Keratinocyte (primary cell): ENCODE measurements around the gene CCDC87. TPM values are rescaled to one million over a fixed set of nuclear protein-coding genes. Genes with fewer than 3 reads are reported as not detected.

Source experiments
- DNase-seq: peaks from one replicate; pipeline ENCODE4 v3.0.0-alpha.2; 2011; ENCODE audit warnings: low read depth, missing footprints, low spot score
- FAIRE-seq: peaks from 2 replicates; lab custom pipeline; 2011; peaks lifted over from hg19 to GRCh38; lab: Jason Lieb, UNC
- H2AFZ ChIP-seq: 2 replicates; pipeline ENCODE4 v1.6.0; 2012; ENCODE audit warnings: low read length, control low read depth, inconsistent platforms; ENCODE audit not compliant: control insufficient read depth
- H3K27ac ChIP-seq: 2 replicates; pipeline ENCODE4 v1.5.1; 2011; ENCODE audit warnings: low read length; ENCODE audit not compliant: control insufficient read depth, insufficient read depth
- H3K27me3 ChIP-seq: 3 replicates; pipeline ENCODE4 v1.6.0; 2011; ENCODE audit warnings: low read length; ENCODE audit not compliant: control insufficient read depth, insufficient read depth; ENCODE audit errors: extremely low read depth
- H3K36me3 ChIP-seq, 2 experiments: 2 replicates in 1 of 2; 3 replicates in 1 of 2; pipeline ENCODE4 v1.5.1; 2011; ENCODE audit warnings: low read length in 2 of 2, mild to moderate bottlenecking in 1 of 2; ENCODE audit not compliant: control insufficient read depth in 2 of 2, insufficient read depth in 2 of 2; ENCODE audit errors: extremely low read depth in 1 of 2
- H3K4me1 ChIP-seq: 3 replicates; pipeline ENCODE4 v1.5.1; 2011; ENCODE audit warnings: low read length; ENCODE audit not compliant: control insufficient read depth, insufficient read depth; ENCODE audit errors: extremely low read depth
- H3K4me2 ChIP-seq: 3 replicates; pipeline ENCODE4 v1.6.0; 2011; ENCODE audit warnings: low read depth, low read length; ENCODE audit not compliant: control insufficient read depth, insufficient read depth; ENCODE audit errors: extremely low read depth
- H3K4me3 ChIP-seq, 3 experiments: fragments of 200-600 bp in 1 of 3; sonication (generic) in 1 of 3; 2 replicates in 2 of 3; 3 replicates in 1 of 3; pipeline ENCODE4 v1.5.1; 2011 to 2016; ENCODE audit warnings: low read length in 3 of 3, mild to moderate bottlenecking in 3 of 3, control low read depth in 2 of 3, inconsistent platforms in 1 of 3, low read depth in 1 of 3, mixed read lengths in 1 of 3, mixed run types in 1 of 3, moderate library complexity in 1 of 3; ENCODE audit not compliant: control insufficient read depth in 2 of 3, insufficient read depth in 2 of 3; ENCODE audit errors: extremely low read depth in 1 of 3
- H3K79me2 ChIP-seq: 2 replicates; pipeline ENCODE4 v1.6.0; 2012; ENCODE audit warnings: low read length; ENCODE audit not compliant: control insufficient read depth, insufficient read depth
- H3K9ac ChIP-seq: 3 replicates; pipeline ENCODE4 v1.6.0; 2011; ENCODE audit warnings: low read length; ENCODE audit not compliant: control insufficient read depth, insufficient read depth; ENCODE audit errors: extremely low read depth
- H3K9me1 ChIP-seq: 3 replicates; pipeline ENCODE4 v1.6.0; 2011; ENCODE audit warnings: low read length; ENCODE audit not compliant: control insufficient read depth, insufficient read depth; ENCODE audit errors: extremely low read depth
- H3K9me3 ChIP-seq: 2 replicates; pipeline ENCODE4 v1.5.1; 2012; ENCODE audit warnings: low read depth, low read length; ENCODE audit not compliant: control insufficient read depth
- H4K20me1 ChIP-seq: 3 replicates; pipeline ENCODE4 v1.6.0; 2011; ENCODE audit warnings: low read length; ENCODE audit not compliant: control insufficient read depth, insufficient read depth; ENCODE audit errors: extremely low read depth
- EZH2 ChIP-seq: IDR thresholded peaks from one replicate; pipeline ENCODE4 v1.6.1; 2012; ENCODE audit warnings: inconsistent platforms, mild to moderate bottlenecking, low read length, moderate library complexity
- dilution Hi-C: fragments of 300-500 bp; cut with MboI; formaldehyde crosslinking; loops from one replicate; pipeline ENCODE4 v1.7.0; 2020; ENCODE audit warnings: low sequenced_read_pairs; ENCODE audit not compliant: extremely low pct_ligation_motif_present
- polyA plus RNA-seq, 5 experiments: library from polyadenylated mRNA; depleted of rRNA in 3 of 5; stranded (reverse) in 3 of 5; stranded (forward) in 1 of 5; unstranded in 1 of 5; fragments of >200 nt; gene quantifications; 1 replicate in 1 of 5; 2 replicates in 3 of 5; 3 replicates in 1 of 5; pipeline versions ENCODE4 v1.2.1 to v1.2.3, GENCODE V29; 2011 to 2012; ENCODE audit warnings: missing spikeins in 2 of 5, low read depth in 1 of 5, low replicate concordance in 1 of 5
- TF ChIP-seq, protein P1 (sequence below), 3 experiments: IDR thresholded peaks in 1 of 3; conservative IDR thresholded peaks in 1 of 3; optimal IDR thresholded peaks in 1 of 3; 2 replicates in 2 of 3; 3 replicates in 1 of 3; pipeline versions ENCODE3 to v1.5.1; 2011; ENCODE audit warnings: low read length in 3 of 3, mild to moderate bottlenecking in 3 of 3, moderate library complexity in 2 of 3, control low read depth in 1 of 3, inconsistent platforms in 1 of 3; ENCODE audit not compliant: insufficient read depth in 2 of 3; ENCODE audit errors: extremely low read depth in 1 of 3

CCDC87 gene
- polyA plus RNA-seq, 1 donor (not counting 4 experiments of a cell fraction or from before 2014, with no cell fraction given) = 0.07 TPM

DNA sequence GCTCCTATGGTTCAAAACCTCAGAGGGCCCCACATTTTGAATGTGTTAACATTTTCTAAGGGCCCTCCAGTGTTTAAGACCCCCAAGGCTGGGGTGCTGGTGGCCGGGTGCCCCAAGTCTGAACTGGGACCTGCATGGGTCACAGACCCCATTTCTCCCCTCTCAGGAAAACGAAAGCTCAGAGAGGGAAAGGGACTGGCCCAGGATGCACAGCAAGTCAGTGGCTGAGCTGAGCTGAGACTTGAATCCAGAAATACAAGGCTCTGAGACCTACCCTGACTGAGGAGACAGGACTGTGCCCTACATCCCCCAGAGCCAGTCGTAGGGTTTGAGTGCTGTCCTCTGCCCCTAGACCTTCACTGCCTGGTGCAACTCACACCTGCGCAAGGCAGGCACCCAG, 42.0 kb downstream of the CCDC87 start:
- TF ChIP-seq EZH2 = no peak
- TF ChIP-seq, protein P1, sequence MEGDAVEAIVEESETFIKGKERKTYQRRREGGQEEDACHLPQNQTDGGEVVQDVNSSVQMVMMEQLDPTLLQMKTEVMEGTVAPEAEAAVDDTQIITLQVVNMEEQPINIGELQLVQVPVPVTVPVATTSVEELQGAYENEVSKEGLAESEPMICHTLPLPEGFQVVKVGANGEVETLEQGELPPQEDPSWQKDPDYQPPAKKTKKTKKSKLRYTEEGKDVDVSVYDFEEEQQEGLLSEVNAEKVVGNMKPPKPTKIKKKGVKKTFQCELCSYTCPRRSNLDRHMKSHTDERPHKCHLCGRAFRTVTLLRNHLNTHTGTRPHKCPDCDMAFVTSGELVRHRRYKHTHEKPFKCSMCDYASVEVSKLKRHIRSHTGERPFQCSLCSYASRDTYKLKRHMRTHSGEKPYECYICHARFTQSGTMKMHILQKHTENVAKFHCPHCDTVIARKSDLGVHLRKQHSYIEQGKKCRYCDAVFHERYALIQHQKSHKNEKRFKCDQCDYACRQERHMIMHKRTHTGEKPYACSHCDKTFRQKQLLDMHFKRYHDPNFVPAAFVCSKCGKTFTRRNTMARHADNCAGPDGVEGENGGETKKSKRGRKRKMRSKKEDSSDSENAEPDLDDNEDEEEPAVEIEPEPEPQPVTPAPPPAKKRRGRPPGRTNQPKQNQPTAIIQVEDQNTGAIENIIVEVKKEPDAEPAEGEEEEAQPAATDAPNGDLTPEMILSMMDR (optimal IDR thresholded peaks at IDR 0.05 in 1 of 3, IDR thresholded peaks at IDR 0.05 in 1 of 3, conservative IDR thresholded peaks at IDR 0.05 in 1 of 3; ENCODE audit: extremely low read depth in 1 of 3, insufficient read depth in 2 of 3, low read length in 3 of 3) = no peak
- Histone ChIP-seq H3K9me1 (no peaks in the 10 kb centered on the region), H3K79me2 (no peaks in the 10 kb centered on the region), H3K9ac (no peak overlapping the region), H3K27ac (no peak overlapping the region), H4K20me1 (no peaks in the 10 kb centered on the region), H3K4me3 (no peak overlapping the region), H3K4me2 (no peak overlapping the region), H3K27me3 (peaks cover 19% of the 10 kb centered on the region), H3K36me3 (no peaks in the 10 kb centered on the region), H3K9me3 (no peaks in the 10 kb centered on the region), H3K4me1 (peaks cover 4% of the 10 kb centered on the region), H2AFZ (no peak overlapping the region)
- DNase-seq (no peak), FAIRE-seq (no peak)
- dilution Hi-C loops = no loop called here

DNA sequence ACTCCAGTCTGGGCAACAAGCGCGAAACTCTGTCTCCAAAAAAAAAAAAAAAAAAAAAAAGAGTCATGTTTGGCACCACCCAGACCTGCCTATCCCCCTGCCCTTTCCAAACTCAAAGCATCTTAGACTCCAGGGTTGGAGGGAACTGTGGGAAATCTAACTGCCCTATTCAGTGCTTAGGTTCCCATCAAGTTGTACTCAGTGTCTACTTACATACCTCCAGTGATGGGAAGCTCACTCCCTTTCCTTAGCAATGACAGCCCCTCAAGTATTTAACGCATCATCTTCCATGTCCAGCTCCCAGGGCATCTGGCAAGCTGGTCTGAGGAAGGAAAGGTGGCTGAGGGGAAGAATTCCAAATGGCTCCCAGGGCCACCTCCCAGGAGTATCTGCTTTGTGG, 43.2 kb downstream of the CCDC87 start:
- H3K27me3 ChIP-seq = peaks cover 19% of the 10 kb centered on the region
- H3K36me3 ChIP-seq = no peaks in the 10 kb centered on the region
- H3K4me2 ChIP-seq = no peak overlapping the region
- dilution Hi-C loops = no loop called here
- H3K4me3 ChIP-seq = no peak overlapping the region
- no peaks in the 10 kb centered on the region for H3K79me2 ChIP-seq
- no peaks in the 10 kb centered on the region for H3K9me1 ChIP-seq
- H4K20me1 ChIP-seq = no peaks in the 10 kb centered on the region
- DNase-seq (no peak), FAIRE-seq (no peak)
- no peak overlapping the region for H3K9ac ChIP-seq
- H3K27ac ChIP-seq = no peak overlapping the region
- TF ChIP-seq, protein P1 (optimal IDR thresholded peaks at IDR 0.05 in 1 of 3, IDR thresholded peaks at IDR 0.05 in 1 of 3, conservative IDR thresholded peaks at IDR 0.05 in 1 of 3; ENCODE audit: extremely low read depth in 1 of 3, insufficient read depth in 2 of 3, low read length in 3 of 3) = no peak
- TF ChIP-seq EZH2 = no peak
- H3K4me1 ChIP-seq = peaks cover 6% of the 10 kb centered on the region
- H2AFZ ChIP-seq = no peak overlapping the region
- H3K9me3 ChIP-seq = no peaks in the 10 kb centered on the region
